Measurements from ENCODE around the gene TSPYL2. TPM values are rescaled to one million over a fixed set of nuclear protein-coding genes. Genes with fewer than 3 reads are reported as not detected.

Gene TSPYL2
- polyA plus RNA-seq, 2 of the 4 experiments (the other 2 are of a cell fraction): 24.9 to 27.2 TPM

DNA sequence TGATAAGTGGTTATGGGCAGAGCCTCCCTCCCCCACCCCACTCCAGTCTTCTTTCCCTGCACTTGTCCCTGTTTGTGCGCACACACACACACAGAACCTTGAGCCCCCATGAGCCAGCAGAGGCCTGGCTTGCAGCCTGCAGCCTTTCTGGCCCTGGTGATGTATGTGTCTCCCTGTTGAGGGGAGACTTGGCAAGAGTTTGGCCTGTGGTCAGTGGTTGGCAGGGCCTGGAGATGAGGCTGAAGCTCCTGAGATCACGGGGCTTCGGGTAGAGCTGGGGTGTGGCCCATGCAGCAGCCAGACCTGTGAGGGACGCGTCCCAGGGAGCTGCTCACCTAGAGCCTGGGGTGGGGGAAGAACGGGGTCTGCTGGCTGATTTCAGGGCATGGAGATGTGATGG is 31.3 kb upstream of the TSPYL2 start:
- WGBS (ENCODE audit: missing lambda C conversion rate): 100% methylated on average over 1 of the region's 6 CpGs
- TF ChIP-seq HOXB5 (CRISPR knock-in tag; IDR thresholded peaks at IDR 0.05) (no peak), FOSL2 (IDR thresholded peaks at IDR 0.05) (no peak), FOSL2 (CRISPR knock-in tag; IDR thresholded peaks at IDR 0.05) (no peak), SMC3 (IDR thresholded peaks at IDR 0.05) (no peak), CHD2 (IDR thresholded peaks at IDR 0.05; ENCODE audit: low read length, partially characterized antibody) (no peak), ESRRA (IDR thresholded peaks at IDR 0.05; ENCODE audit: borderline replicate concordance, low read length) (no peak), ELK1 (IDR thresholded peaks at IDR 0.05; ENCODE audit: low read depth, low read length) (no peak), NR3C1 (IDR thresholded peaks at IDR 0.05) (no peak), MAX (IDR thresholded peaks at IDR 0.05) (no peak), RFX5 (IDR thresholded peaks at IDR 0.05) (no peak), JUN (IDR thresholded peaks at IDR 0.05) (no peak)
- TF ChIP-seq, protein P1, sequence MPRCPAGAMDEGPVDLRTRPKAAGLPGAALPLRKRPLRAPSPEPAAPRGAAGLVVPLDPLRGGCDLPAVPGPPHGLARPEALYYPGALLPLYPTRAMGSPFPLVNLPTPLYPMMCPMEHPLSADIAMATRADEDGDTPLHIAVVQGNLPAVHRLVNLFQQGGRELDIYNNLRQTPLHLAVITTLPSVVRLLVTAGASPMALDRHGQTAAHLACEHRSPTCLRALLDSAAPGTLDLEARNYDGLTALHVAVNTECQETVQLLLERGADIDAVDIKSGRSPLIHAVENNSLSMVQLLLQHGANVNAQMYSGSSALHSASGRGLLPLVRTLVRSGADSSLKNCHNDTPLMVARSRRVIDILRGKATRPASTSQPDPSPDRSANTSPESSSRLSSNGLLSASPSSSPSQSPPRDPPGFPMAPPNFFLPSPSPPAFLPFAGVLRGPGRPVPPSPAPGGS (IDR thresholded peaks at IDR 0.05): no peak
- POLR2A ChIA-PET: no interaction called here
- no peak overlapping the region for H3K4me2 ChIP-seq
- no peaks in the 10 kb centered on the region for H3K4me1 ChIP-seq
- H3K4me3 ChIP-seq: no peak overlapping the region
- CTCF ChIA-PET: no interaction called here
- no peak overlapping the region for H3K27ac ChIP-seq
- no peaks in the 10 kb centered on the region for H3K9me3 ChIP-seq
- no peak for DNase-seq (ENCODE audit: low read depth in 1 of 2, low spot score in 1 of 2)
- no peak for ATAC-seq
- no peak for FAIRE-seq

GRCh38 chrX:53055244-53055849 is 26.8 kb upstream of the TSPYL2 start:
- FAIRE-seq (no peak), ATAC-seq (no peak; a peak in 1 of 6 replicates), DNase-seq (ENCODE audit: low read depth in 1 of 2, low spot score in 1 of 2) (no peak)
- ChIA-PET POLR2A (no interaction called here), CTCF (no interaction called here)
- Histone ChIP-seq H3K4me1 (no peaks in the 10 kb centered on the region), H3K4me3 (no peak overlapping the region), H3K27ac (no peak overlapping the region), H3K9me3 (no peaks in the 10 kb centered on the region), H3K4me2 (no peak overlapping the region)
- 46% methylated on average over 6 of the region's 6 CpGs for WGBS (ENCODE audit: missing lambda C conversion rate)
- no peak for TF ChIP-seq RFX5 (IDR thresholded peaks at IDR 0.05)
- TF ChIP-seq HES2 (IDR thresholded peaks at IDR 0.05): no peak
- TF ChIP-seq, protein P2, sequence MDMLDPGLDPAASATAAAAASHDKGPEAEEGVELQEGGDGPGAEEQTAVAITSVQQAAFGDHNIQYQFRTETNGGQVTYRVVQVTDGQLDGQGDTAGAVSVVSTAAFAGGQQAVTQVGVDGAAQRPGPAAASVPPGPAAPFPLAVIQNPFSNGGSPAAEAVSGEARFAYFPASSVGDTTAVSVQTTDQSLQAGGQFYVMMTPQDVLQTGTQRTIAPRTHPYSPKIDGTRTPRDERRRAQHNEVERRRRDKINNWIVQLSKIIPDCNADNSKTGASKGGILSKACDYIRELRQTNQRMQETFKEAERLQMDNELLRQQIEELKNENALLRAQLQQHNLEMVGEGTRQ (IDR thresholded peaks at IDR 0.05): no peak
- no peak for TF ChIP-seq JUNB (IDR thresholded peaks at IDR 0.05)
- TF ChIP-seq ESRRA (IDR thresholded peaks at IDR 0.05; ENCODE audit: borderline replicate concordance, low read length): no peak
- no peak for TF ChIP-seq CHD2 (IDR thresholded peaks at IDR 0.05; ENCODE audit: low read length, partially characterized antibody)
- TF ChIP-seq ZSCAN20 (CRISPR knock-in tag; IDR thresholded peaks at IDR 0.05): no peak
- no peak for TF ChIP-seq HOXB13 (CRISPR knock-in tag; IDR thresholded peaks at IDR 0.05; ENCODE audit: low read depth)
- no peak for TF ChIP-seq REST (IDR thresholded peaks at IDR 0.05)
- TF ChIP-seq MAZ (IDR thresholded peaks at IDR 0.05; ENCODE audit: borderline replicate concordance, low read depth, low read length): no peak
- TF ChIP-seq RCOR1 (IDR thresholded peaks at IDR 0.05; ENCODE audit: low read depth, low read length): no peak
- TF ChIP-seq FOSL2 (IDR thresholded peaks at IDR 0.05): no peak
- TF ChIP-seq FOSL2 (CRISPR knock-in tag; IDR thresholded peaks at IDR 0.05): no peak
- no peak for TF ChIP-seq MYC (IDR thresholded peaks at IDR 0.05; ENCODE audit: borderline replicate concordance, low read length)
- TF ChIP-seq, protein P3, sequence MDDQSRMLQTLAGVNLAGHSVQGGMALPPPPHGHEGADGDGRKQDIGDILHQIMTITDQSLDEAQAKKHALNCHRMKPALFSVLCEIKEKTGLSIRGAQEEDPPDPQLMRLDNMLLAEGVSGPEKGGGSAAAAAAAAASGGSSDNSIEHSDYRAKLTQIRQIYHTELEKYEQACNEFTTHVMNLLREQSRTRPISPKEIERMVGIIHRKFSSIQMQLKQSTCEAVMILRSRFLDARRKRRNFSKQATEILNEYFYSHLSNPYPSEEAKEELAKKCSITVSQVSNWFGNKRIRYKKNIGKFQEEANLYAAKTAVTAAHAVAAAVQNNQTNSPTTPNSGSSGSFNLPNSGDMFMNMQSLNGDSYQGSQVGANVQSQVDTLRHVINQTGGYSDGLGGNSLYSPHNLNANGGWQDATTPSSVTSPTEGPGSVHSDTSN (IDR thresholded peaks at IDR 0.05): no peak
- TF ChIP-seq PHF8 (IDR thresholded peaks at IDR 0.05; ENCODE audit: borderline replicate concordance, low read depth): no peak
- TF ChIP-seq FOXS1 (CRISPR knock-in tag; IDR thresholded peaks at IDR 0.05): no peak
